Esophagus muscularis mucosa (tissue), 4 donors: Measurements from ENCODE around the gene WFIKKN1. TPM values are rescaled to one million over a fixed set of nuclear protein-coding genes. Genes with fewer than 3 reads are reported as not detected.

Experiments used
- DNase-seq: peaks from one replicate; pipeline ENCODE4 v3.0.0-alpha.2; 2017; ENCODE audit errors: extremely low spot score
- H3K27ac ChIP-seq, 4 donors: fragments of 200-600 bp; sonication (generic); replicated peaks in 1 of 4; 1 replicate in 3 of 4; 2 replicates in 1 of 4; pipeline ENCODE4 v1.5.1; 2016 to 2019; ENCODE audit warnings: mild to moderate bottlenecking in 1 of 4
- H3K27me3 ChIP-seq, 4 donors: fragments of 200-600 bp; sonication (generic); one replicate each; pipeline versions ENCODE4 v1.5.1 to v1.6.0; 2016 to 2019
- H3K36me3 ChIP-seq, 4 donors: fragments of 200-600 bp; sonication (generic); one replicate each; pipeline ENCODE4 v1.5.1; 2016 to 2019
- H3K4me1 ChIP-seq, 4 donors: fragments of 200-600 bp; sonication (generic); one replicate each; pipeline ENCODE4 v1.5.1; 2016 to 2019
- H3K4me3 ChIP-seq, 4 donors: fragments of 200-600 bp; sonication (generic); 1 replicate in 2 of 4; 2 replicates in 2 of 4; pipeline ENCODE4 v1.5.1; 2016 to 2019; ENCODE audit warnings: mild to moderate bottlenecking in 4 of 4, moderate library complexity in 1 of 4
- H3K9me3 ChIP-seq, 4 donors: fragments of 200-600 bp; sonication (generic); 1 replicate in 3 of 4; 2 replicates in 1 of 4; pipeline ENCODE4 v1.5.1; 2016 to 2019
- EP300 ChIP-seq: sonication (generic); formaldehyde crosslinking; IDR thresholded peaks from one replicate; pipeline ENCODE4 v1.6.1; 2017; ENCODE audit warnings: antibody characterized with exemption
- POLR2A ChIP-seq: fragments of 450-650 bp; IDR thresholded peaks from one replicate; pipeline ENCODE4 v1.6.1; 2017; ENCODE audit warnings: antibody characterized with exemption, moderate library complexity, mild to moderate bottlenecking, low read depth
- POLR2AphosphoS5 ChIP-seq, 2 donors: sonication (generic); formaldehyde crosslinking; IDR thresholded peaks; one replicate each; pipeline ENCODE4 v1.6.1; 2017; ENCODE audit warnings: antibody characterized with exemption in 2 of 2
- WGBS: methylation state at CpG from one replicate; pipeline ENCODE4 v1.1.5; 2018; 5-methylcytosine and 5-hydroxymethylcytosine counted together
- intact Hi-C: fragments of 100-400 bp; cut with DNase I; formaldehyde crosslinking; loops from one replicate; pipeline ENCODE4 v1.15.1; 2023
- total RNA-seq, 4 donors: library from RNA; depleted of rRNA; stranded (reverse); fragments of >200 nt; gene quantifications; one replicate each; pipeline versions ENCODE4 v1.1.0 to v1.2.1, GENCODE V29; 2016
- TF ChIP-seq, protein P1 (sequence below), 3 experiments: fragments of 200-600 bp in 2 of 3; fragments of 450-650 bp in 1 of 3; sonication (generic) in 2 of 3; IDR thresholded peaks; one replicate each; pipeline ENCODE4 v1.5.1; 2017 to 2019; ENCODE audit warnings: antibody characterized with exemption in 3 of 3, mild to moderate bottlenecking in 2 of 3, moderate library complexity in 1 of 3

WFIKKN1 gene
- total RNA-seq, 4 donors from 2014 or later, result 0.33 to 0.80 (median 0.43) TPM

- H3K27ac ChIP-seq, result peak overlapping the region; percentile 93 to 98 (median 96)
- peak overlapping the region; percentile 83 to 94 (median 88) for H3K4me3 ChIP-seq
- WGBS, result 2% methylated on average over 15 of the region's 107 CpGs
- peaks cover 0 to 9% (median 0%) of the 10 kb centered on the region in 4 donors for H3K27me3 ChIP-seq
- intact Hi-C loops, result loop anchor here (5.0 kb wide), 1 partner anchor 48 kb away; the partner anchor contains the start of gene METTL26
- H3K9me3 ChIP-seq, result no peaks in the 10 kb centered on the region
- peaks cover 36 to 66% (median 58%) of the 10 kb centered on the region in 4 donors for H3K4me1 ChIP-seq
- H3K36me3 ChIP-seq, result peaks cover 0 to 18% (median 6%) of the 10 kb centered on the region in 4 donors
- DNase-seq, result peak; percentile 100
- TF ChIP-seq POLR2AphosphoS5 (IDR thresholded peaks at IDR 0.05), result peak; percentile 85 to 92
- no peak for TF ChIP-seq EP300
- peak; percentile 80 for TF ChIP-seq POLR2A
Observed at GRCh38 chr16:588889-589657, 41.7 kb upstream of the WFIKKN1 start.

DNA sequence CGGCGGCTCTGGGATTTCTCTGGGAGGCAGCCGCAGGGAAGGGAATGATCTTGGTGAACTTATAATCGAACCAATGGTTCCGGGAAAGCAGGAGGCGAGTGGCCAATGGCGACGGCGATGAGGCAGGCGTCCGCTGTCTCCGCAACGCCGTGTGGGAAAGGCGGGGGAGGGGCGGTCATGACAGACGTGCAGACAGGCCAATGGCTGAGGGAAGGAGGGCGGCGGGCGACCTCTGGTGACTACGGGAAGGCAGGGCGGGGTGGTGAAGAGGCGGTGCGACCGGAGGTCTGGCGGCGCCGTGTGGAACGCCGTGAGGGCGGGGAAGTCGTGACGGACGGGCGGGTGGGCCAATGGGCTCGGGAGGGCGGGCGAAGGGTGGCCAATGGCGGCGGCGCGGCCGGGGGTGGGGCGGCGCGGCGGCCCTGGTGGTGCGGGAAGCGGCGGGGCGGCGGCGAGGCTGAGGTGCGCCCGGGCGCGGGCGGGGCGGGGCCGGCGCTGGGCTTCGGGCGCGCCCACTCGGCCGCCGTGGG, 41.1 kb upstream of the WFIKKN1 start, which contains the start of gene RAB40C:
Gene RAB40C, plus strand, starts transcription at position 409 of the 530 bp plus-strand sequence. CDS start 226 bp downstream, outside the sequence.
- H3K36me3 ChIP-seq, result peaks cover 0 to 22% (median 8%) of the 10 kb centered on the region in 4 donors
- peaks cover 36 to 68% (median 58%) of the 10 kb centered on the region in 4 donors for H3K4me1 ChIP-seq
- H3K4me3 ChIP-seq, result peak within 1 kb of the TSS; percentile 83 to 94 (median 88)
- H3K27ac ChIP-seq, result peak within 1 kb of the TSS; percentile 93 to 98 (median 96)
- intact Hi-C loops, result loop anchor here (5.0 kb wide), 1 partner anchor 48 kb away; the partner anchor contains the start of gene METTL26
- peaks cover 0 to 9% (median 0%) of the 10 kb centered on the region in 4 donors for H3K27me3 ChIP-seq
- peak; percentile 100 for DNase-seq
- 1% methylated on average over 36 of the region's 67 CpGs for WGBS
- TF ChIP-seq POLR2AphosphoS5 (IDR thresholded peaks at IDR 0.05), result peak in 1 of 2 donors; percentile 10
- TF ChIP-seq, protein P1, sequence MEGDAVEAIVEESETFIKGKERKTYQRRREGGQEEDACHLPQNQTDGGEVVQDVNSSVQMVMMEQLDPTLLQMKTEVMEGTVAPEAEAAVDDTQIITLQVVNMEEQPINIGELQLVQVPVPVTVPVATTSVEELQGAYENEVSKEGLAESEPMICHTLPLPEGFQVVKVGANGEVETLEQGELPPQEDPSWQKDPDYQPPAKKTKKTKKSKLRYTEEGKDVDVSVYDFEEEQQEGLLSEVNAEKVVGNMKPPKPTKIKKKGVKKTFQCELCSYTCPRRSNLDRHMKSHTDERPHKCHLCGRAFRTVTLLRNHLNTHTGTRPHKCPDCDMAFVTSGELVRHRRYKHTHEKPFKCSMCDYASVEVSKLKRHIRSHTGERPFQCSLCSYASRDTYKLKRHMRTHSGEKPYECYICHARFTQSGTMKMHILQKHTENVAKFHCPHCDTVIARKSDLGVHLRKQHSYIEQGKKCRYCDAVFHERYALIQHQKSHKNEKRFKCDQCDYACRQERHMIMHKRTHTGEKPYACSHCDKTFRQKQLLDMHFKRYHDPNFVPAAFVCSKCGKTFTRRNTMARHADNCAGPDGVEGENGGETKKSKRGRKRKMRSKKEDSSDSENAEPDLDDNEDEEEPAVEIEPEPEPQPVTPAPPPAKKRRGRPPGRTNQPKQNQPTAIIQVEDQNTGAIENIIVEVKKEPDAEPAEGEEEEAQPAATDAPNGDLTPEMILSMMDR (IDR thresholded peaks at IDR 0.05), result peak in 1 of 3 experiments; percentile 17
- TF ChIP-seq POLR2A, result no peak
- H3K9me3 ChIP-seq, result no peaks in the 10 kb centered on the region

DNA sequence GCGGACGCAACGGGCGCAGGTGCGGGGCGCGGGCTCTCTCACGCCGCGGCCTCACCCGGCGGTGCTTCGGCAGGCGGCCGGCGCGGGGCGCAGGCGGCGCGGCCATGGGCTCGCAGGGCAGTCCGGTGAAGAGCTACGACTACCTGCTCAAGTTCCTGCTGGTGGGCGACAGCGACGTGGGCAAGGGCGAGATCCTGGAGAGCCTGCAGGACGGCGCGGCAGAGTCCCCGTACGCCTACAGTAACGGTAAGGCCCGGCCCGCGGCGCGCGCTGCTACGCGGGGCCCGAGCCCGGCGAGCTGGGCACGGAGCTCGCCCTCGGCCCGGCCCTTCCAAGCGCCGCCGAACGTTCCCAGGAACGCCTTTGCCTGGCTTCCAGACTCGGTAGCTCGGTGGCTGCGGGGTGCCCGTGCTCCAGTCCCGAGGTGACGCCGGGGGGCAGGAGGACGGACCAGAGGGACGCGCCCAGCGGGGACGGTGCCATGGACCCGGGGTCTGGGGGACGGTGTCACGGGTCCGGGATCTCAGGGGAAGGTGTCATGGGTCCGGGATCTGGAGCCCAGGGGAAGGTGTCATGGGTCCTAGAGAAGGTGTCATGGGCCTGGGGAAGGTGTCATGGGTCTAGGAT, 40.5 kb upstream of the WFIKKN1 start:
- H3K9me3 ChIP-seq, result no peaks in the 10 kb centered on the region
- peak overlapping the region; percentile 83 to 94 (median 88) for H3K4me3 ChIP-seq
- intact Hi-C loops, result no loop called here
- DNase-seq, result no peak
- TF ChIP-seq POLR2AphosphoS5 (IDR thresholded peaks at IDR 0.05), result no peak
- no peak for TF ChIP-seq POLR2A
- TF ChIP-seq, protein P1 (IDR thresholded peaks at IDR 0.05), result no peak
- no peak for TF ChIP-seq EP300
- H3K36me3 ChIP-seq, result peaks cover 0 to 22% (median 8%) of the 10 kb centered on the region in 4 donors
- peaks cover 36 to 74% (median 58%) of the 10 kb centered on the region in 4 donors for H3K4me1 ChIP-seq
- peak overlapping the region; percentile 81 to 98 (median 92) for H3K27ac ChIP-seq
- WGBS, result under 1% methylated on average over 18 of the region's 71 CpGs
- H3K27me3 ChIP-seq, result peaks cover 0 to 8% (median 0%) of the 10 kb centered on the region in 4 donors

GRCh38 chr16:590815-591200, 40.0 kb upstream of the WFIKKN1 start:
- peak overlapping the region; percentile 81 to 98 (median 92) for H3K27ac ChIP-seq
- H3K36me3 ChIP-seq, result peaks cover 0 to 22% (median 8%) of the 10 kb centered on the region in 4 donors
- no peak for TF ChIP-seq POLR2A
- TF ChIP-seq, protein P1 (IDR thresholded peaks at IDR 0.05), result no peak
- TF ChIP-seq EP300, result no peak
- no peak for TF ChIP-seq POLR2AphosphoS5 (IDR thresholded peaks at IDR 0.05)
- peaks cover 32 to 75% (median 58%) of the 10 kb centered on the region in 4 donors for H3K4me1 ChIP-seq
- no peaks in the 10 kb centered on the region for H3K9me3 ChIP-seq
- intact Hi-C loops, result no loop called here
- peak overlapping the region; percentile 83 to 94 (median 88) for H3K4me3 ChIP-seq
- DNase-seq, result no peak
- peaks cover 0 to 4% (median 0%) of the 10 kb centered on the region in 4 donors for H3K27me3 ChIP-seq
- whole genome bisulfite sequencing, result 54% methylated on average over 10 of the region's 10 CpGs
